BLaER1 treated with 17β-estradiol and CSF1 and Interleukin-3, amounts not matched to agents 10 nM and 100 nM (cell line): Measurements from ENCODE around the gene TAB2.

ENCODE experiments used
- H3K27ac ChIP-seq, 11 experiments: shearing (Covaris generic); formaldehyde crosslinking; 2 replicates each; pipeline ENCODE4 v1.8.1; 2022
- H3K27me3 ChIP-seq, 11 experiments: shearing (Covaris generic); formaldehyde crosslinking; 2 replicates each; pipeline ENCODE4 v1.8.1; 2022
- H3K36me3 ChIP-seq, 11 experiments: shearing (Covaris generic); formaldehyde crosslinking; 2 replicates each; pipeline ENCODE4 v1.8.1; 2022
- H3K4me1 ChIP-seq, 10 experiments: shearing (Covaris generic); formaldehyde crosslinking; 2 replicates each; pipeline ENCODE4 v1.8.1; 2022
- H3K4me2 ChIP-seq, 11 experiments: shearing (Covaris generic); formaldehyde crosslinking; 2 replicates each; pipeline ENCODE4 v1.8.1; 2022
- H3K4me3 ChIP-seq, 10 experiments: shearing (Covaris generic); formaldehyde crosslinking; 2 replicates each; pipeline ENCODE4 v1.8.1; 2022
- H3K9ac ChIP-seq, 11 experiments: shearing (Covaris generic); formaldehyde crosslinking; 2 replicates each; pipeline ENCODE4 v1.8.1; 2022
- H3K9me3 ChIP-seq, 11 experiments: shearing (Covaris generic); formaldehyde crosslinking; replicated peaks in 1 of 11; 2 replicates each; pipeline ENCODE4 v1.8.1; 2022
- H4K20me1 ChIP-seq, 11 experiments: shearing (Covaris generic); formaldehyde crosslinking; 2 replicates each; pipeline ENCODE4 v1.8.1; 2022
- Cebpa-rat ChIP-seq, 11 experiments: shearing (Covaris generic); IDR thresholded peaks; 2 replicates each; pipeline ENCODE4 v1.8.1; 2022

TAB2 gene

GRCh38 chr6:149433881-149434280 lies 116.4 kb downstream of the TAB2 start:
- TF ChIP-seq Cebpa-rat (IDR thresholded peaks at IDR 0.05), result no peak
- H3K9me3 ChIP-seq, result no peaks in the 10 kb centered on the region; a peak in 1 of 22 replicates
- H3K4me2 ChIP-seq, result peak overlapping the region in 2 of 11 experiments; percentile 34 to 37; a peak in 3 of 22 replicates
- H3K9ac ChIP-seq, result no peak overlapping the region
- no peaks in the 10 kb centered on the region for H3K36me3 ChIP-seq
- H3K4me1 ChIP-seq, result peaks cover 0 to 28% (median 1%) of the 10 kb centered on the region in 10 experiments; a peak in 10 of 20 replicates
- H4K20me1 ChIP-seq, result no peaks in the 10 kb centered on the region
- no peak overlapping the region for H3K4me3 ChIP-seq
- H3K27me3 ChIP-seq, result no peaks in the 10 kb centered on the region
- H3K27ac ChIP-seq, result no peak overlapping the region

DNA sequence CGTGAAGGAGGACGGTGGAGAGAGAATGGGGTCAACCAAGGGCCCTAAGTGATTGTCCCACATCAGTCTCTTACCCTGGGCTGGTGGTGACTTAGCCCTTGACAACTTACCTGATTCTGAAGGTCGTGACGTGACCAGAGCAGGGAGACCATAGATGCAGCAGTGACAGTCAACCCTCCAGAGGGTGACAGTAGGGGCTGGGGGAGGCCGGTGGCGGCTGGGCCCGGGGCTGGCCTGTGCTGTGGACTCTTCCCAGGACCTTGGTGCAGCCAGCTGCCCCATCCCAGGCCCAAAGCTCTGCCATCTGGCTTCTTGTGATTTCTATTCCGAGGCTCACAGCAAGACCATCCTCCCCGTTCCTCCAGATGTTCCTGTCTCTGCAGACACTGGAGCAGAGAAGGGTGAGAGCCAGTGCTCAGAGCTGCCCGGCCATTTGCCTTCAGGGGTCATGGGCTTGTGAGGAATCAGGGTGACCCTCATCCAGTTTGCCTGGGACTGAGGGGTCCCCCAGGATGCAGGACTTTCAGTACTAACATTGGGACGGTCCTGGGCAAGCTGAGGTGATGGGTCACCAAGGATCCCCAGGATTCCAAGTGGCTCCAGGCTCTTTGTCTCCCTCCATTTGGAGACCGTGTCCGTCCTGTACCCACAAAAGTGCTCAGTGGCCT lies 118.5 kb downstream of the TAB2 start:
- no peaks in the 10 kb centered on the region for H3K27me3 ChIP-seq
- peaks cover 5 to 37% (median 8%) of the 10 kb centered on the region in 10 experiments for H3K4me1 ChIP-seq
- H3K36me3 ChIP-seq, result no peaks in the 10 kb centered on the region
- no peaks in the 10 kb centered on the region for H4K20me1 ChIP-seq
- TF ChIP-seq Cebpa-rat (IDR thresholded peaks at IDR 0.05), result no peak
- no peak overlapping the region for H3K9ac ChIP-seq
- H3K4me3 ChIP-seq, result no peak overlapping the region
- no peak overlapping the region for H3K4me2 ChIP-seq
- H3K9me3 ChIP-seq, result no peaks in the 10 kb centered on the region; a peak in 1 of 22 replicates
- H3K27ac ChIP-seq, result no peak overlapping the region

GRCh38 chr6:149436647-149437046 lies 119.1 kb downstream of the TAB2 start:
- Histone ChIP-seq H3K4me3 (no peak overlapping the region), H4K20me1 (no peaks in the 10 kb centered on the region), H3K27me3 (no peaks in the 10 kb centered on the region), H3K4me1 (peaks cover 11 to 40% (median 13%) of the 10 kb centered on the region in 10 experiments), H3K9ac (no peak overlapping the region), H3K36me3 (no peaks in the 10 kb centered on the region), H3K4me2 (no peak overlapping the region), H3K27ac (no peak overlapping the region), H3K9me3 (no peaks in the 10 kb centered on the region; a peak in 1 of 22 replicates)
- no peak for TF ChIP-seq Cebpa-rat (IDR thresholded peaks at IDR 0.05)

- Histone ChIP-seq H3K36me3 (no peaks in the 10 kb centered on the region), H3K4me1 (peaks cover 14 to 37% (median 16%) of the 10 kb centered on the region in 10 experiments), H3K4me2 (0 out of 22 replicates have a peak overlapping the region, but pooled peaks of 1 of the 11 experiments have one; percentile 15), H3K27ac (no peak overlapping the region), H3K4me3 (no peak overlapping the region), H3K9ac (no peak overlapping the region), H3K9me3 (no peaks in the 10 kb centered on the region; a peak in 1 of 22 replicates), H3K27me3 (no peaks in the 10 kb centered on the region), H4K20me1 (no peaks in the 10 kb centered on the region)
- TF ChIP-seq Cebpa-rat (IDR thresholded peaks at IDR 0.05), result no peak
Measured at GRCh38 chr6:149437212-149437611, 119.7 kb downstream of the TAB2 start.

DNA sequence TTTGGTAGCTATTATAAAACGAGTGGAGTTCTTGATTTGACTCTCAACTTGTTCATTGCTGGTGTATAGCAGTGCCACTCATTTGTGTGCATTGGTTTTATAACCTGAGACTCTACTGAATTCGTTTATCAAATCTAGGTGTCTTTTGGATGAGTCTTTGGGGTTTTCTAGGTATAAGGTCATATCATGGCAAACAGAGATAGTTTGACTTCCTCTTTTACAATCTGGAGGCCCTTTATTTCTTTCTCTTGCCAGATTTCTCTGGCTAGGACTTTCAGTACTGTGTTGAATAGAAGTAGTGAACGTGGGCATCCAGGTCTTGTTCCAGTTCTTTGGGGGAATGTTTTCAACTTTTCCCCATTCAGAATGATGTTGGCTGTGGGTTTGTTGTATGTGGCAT lies 121.3 kb downstream of the TAB2 start:
- Histone ChIP-seq H3K27me3 (no peaks in the 10 kb centered on the region), H3K36me3 (no peaks in the 10 kb centered on the region), H4K20me1 (no peaks in the 10 kb centered on the region), H3K27ac (no peak overlapping the region), H3K4me1 (peaks cover 14 to 33% (median 16%) of the 10 kb centered on the region in 10 experiments), H3K9me3 (no peaks in the 10 kb centered on the region; a peak in 1 of 22 replicates), H3K4me3 (no peak overlapping the region), H3K9ac (no peak overlapping the region), H3K4me2 (peak overlapping the region in 1 of 11 experiments; percentile 34; a peak in 2 of 22 replicates)
- TF ChIP-seq Cebpa-rat (IDR thresholded peaks at IDR 0.05), result no peak

- Histone ChIP-seq H3K9ac (no peak overlapping the region), H3K4me3 (no peak overlapping the region), H4K20me1 (no peaks in the 10 kb centered on the region), H3K4me2 (peak overlapping the region in 1 of 11 experiments; percentile 34; a peak in 2 of 22 replicates), H3K27me3 (no peaks in the 10 kb centered on the region), H3K9me3 (peaks cover 0 to 3% (median 0%) of the 10 kb centered on the region in 11 experiments; a peak in 1 of 22 replicates), H3K36me3 (no peaks in the 10 kb centered on the region), H3K4me1 (peaks cover 14 to 27% (median 16%) of the 10 kb centered on the region in 10 experiments), H3K27ac (no peak overlapping the region)
- TF ChIP-seq Cebpa-rat (IDR thresholded peaks at IDR 0.05), result no peak
Measured at GRCh38 chr6:149439626-149440025, 122.1 kb downstream of the TAB2 start.

GRCh38 chr6:149440735-149441671 lies 123.5 kb downstream of the TAB2 start:
- Histone ChIP-seq H3K9me3 (peaks cover 0 to 8% (median 0%) of the 10 kb centered on the region in 11 experiments; a peak in 1 of 22 replicates), H4K20me1 (no peaks in the 10 kb centered on the region), H3K27me3 (no peaks in the 10 kb centered on the region), H3K36me3 (no peaks in the 10 kb centered on the region), H3K9ac (peak overlapping the region in 2 of 11 experiments; percentile 16 to 24; a peak in 1 of 22 replicates), H3K4me2 (peak overlapping the region; percentile 23 to 70 (median 60)), H3K4me1 (peaks cover 14 to 27% (median 16%) of the 10 kb centered on the region in 10 experiments), H3K4me3 (no peak overlapping the region), H3K27ac (0 out of 22 replicates have a peak overlapping the region, but pooled peaks of 1 of the 11 experiments have one; percentile 33)
- no peak for TF ChIP-seq Cebpa-rat (IDR thresholded peaks at IDR 0.05)

DNA sequence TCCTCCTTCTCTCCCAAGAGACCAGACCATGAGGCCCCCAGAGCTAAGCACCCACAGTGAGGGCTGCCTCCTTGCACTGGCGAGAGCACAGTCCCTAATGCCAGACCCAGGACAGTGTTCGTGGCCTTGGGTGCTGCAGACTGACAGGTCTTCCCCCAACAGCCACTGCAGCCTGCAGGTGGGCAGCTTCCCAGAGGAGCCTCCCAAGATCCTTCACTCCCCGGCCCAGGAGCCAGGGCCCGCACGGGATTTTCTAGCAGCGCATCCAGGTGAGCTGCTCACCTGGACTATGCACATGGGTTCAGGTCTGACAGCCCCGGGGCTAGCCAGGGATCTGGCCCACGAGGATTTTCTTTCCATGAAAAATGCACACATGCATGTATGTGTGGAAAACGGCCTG lies 124.2 kb downstream of the TAB2 start:
- peaks cover 0 to 8% (median 0%) of the 10 kb centered on the region in 11 experiments; a peak in 1 of 22 replicates for H3K9me3 ChIP-seq
- H3K36me3 ChIP-seq, result 0 out of 22 replicates have a peak, but pooled peaks cover 0 to 1% (median 0%) of the 10 kb centered on the region in 11 experiments
- peak overlapping the region in 2 of 11 experiments; percentile 16 to 24; a peak in 1 of 22 replicates for H3K9ac ChIP-seq
- H3K4me1 ChIP-seq, result peaks cover 14 to 27% (median 16%) of the 10 kb centered on the region in 10 experiments
- H3K4me2 ChIP-seq, result peak overlapping the region; percentile 23 to 70 (median 60); a peak in 21 of 22 replicates
- H3K27me3 ChIP-seq, result no peaks in the 10 kb centered on the region
- TF ChIP-seq Cebpa-rat (IDR thresholded peaks at IDR 0.05), result no peak
- 0 out of 22 replicates have a peak overlapping the region, but pooled peaks of 1 of the 11 experiments have one; percentile 33 for H3K27ac ChIP-seq
- H4K20me1 ChIP-seq, result no peaks in the 10 kb centered on the region
- H3K4me3 ChIP-seq, result no peak overlapping the region
